H9 (cell line): ENCODE results near the gene PALS2. TPM values are rescaled to one million over a fixed set of nuclear protein-coding genes. Genes with fewer than 3 reads are reported as not detected.

Experiments
- DNase-seq: peaks from one replicate; pipeline ENCODE4 v3.0.0-alpha.2; 2017
- H2AFZ ChIP-seq: one replicate; pipeline ENCODE4 v1.6.1; 2013; ENCODE audit warnings: mild to moderate bottlenecking, low read length, control low read depth, moderate library complexity
- H2AK5ac ChIP-seq: 2 replicates; pipeline ENCODE4 v1.6.1; 2013; ENCODE audit warnings: low read length, control low read depth, mixed read lengths; ENCODE audit not compliant: insufficient read length
- H2BK120ac ChIP-seq: one replicate; pipeline ENCODE4 v1.6.1; 2013; ENCODE audit warnings: low read depth, mild to moderate bottlenecking, low read length, control low read depth, inconsistent platforms; ENCODE audit not compliant: poor library complexity, severe bottlenecking
- H2BK12ac ChIP-seq: 2 replicates; pipeline ENCODE4 v1.6.1; 2013; ENCODE audit warnings: low read length, control low read depth, mixed read lengths, low read depth; ENCODE audit not compliant: insufficient read length
- H2BK15ac ChIP-seq: 2 replicates; pipeline ENCODE4 v1.6.1; 2013; ENCODE audit warnings: low read depth, low read length, control low read depth
- H2BK20ac ChIP-seq: one replicate; pipeline ENCODE4 v1.6.1; 2013; ENCODE audit warnings: low read depth, mild to moderate bottlenecking, low read length, control low read depth, inconsistent platforms; ENCODE audit not compliant: poor library complexity, severe bottlenecking
- H2BK5ac ChIP-seq: 2 replicates; pipeline ENCODE4 v1.6.1; 2013; ENCODE audit warnings: low read length, control low read depth, mixed read lengths; ENCODE audit not compliant: insufficient read length
- H3K14ac ChIP-seq: 2 replicates; pipeline ENCODE4 v1.6.1; 2013; ENCODE audit warnings: low read length, control low read depth; ENCODE audit not compliant: insufficient read depth
- H3K18ac ChIP-seq: 2 replicates; pipeline ENCODE4 v1.6.1; 2013; ENCODE audit warnings: low read depth, mild to moderate bottlenecking, mixed read lengths, low read length, control low read depth; ENCODE audit not compliant: insufficient read length
- H3K23ac ChIP-seq: 2 replicates; pipeline ENCODE4 v1.6.1; 2013; ENCODE audit warnings: low read length, control low read depth, mixed read lengths, low read depth; ENCODE audit not compliant: insufficient read length
- H3K23me2 ChIP-seq: 2 replicates; pipeline ENCODE4 v1.6.1; 2013; ENCODE audit warnings: low read depth, mild to moderate bottlenecking, mixed read lengths, low read length, control low read depth; ENCODE audit not compliant: insufficient read length, poor library complexity, severe bottlenecking
- H3K27ac ChIP-seq: 2 replicates; pipeline ENCODE4 v1.5.1; 2013; ENCODE audit warnings: low read length, control low read depth, mixed read lengths, low read depth; ENCODE audit not compliant: insufficient read length
- H3K27me3 ChIP-seq: 2 replicates; pipeline ENCODE4 v1.6.1; 2013; ENCODE audit warnings: low read length, control low read depth, inconsistent platforms; ENCODE audit not compliant: insufficient read depth
- H3K4ac ChIP-seq: 2 replicates; pipeline ENCODE4 v1.6.1; 2013; ENCODE audit warnings: low read depth, mild to moderate bottlenecking, control low read depth, inconsistent platforms, low read length, moderate library complexity
- H3K4me1 ChIP-seq: 2 replicates; pipeline ENCODE4 v1.6.1; 2013; ENCODE audit warnings: low read length, control low read depth, inconsistent platforms; ENCODE audit not compliant: insufficient read depth
- H3K4me2 ChIP-seq: 2 replicates; pipeline ENCODE4 v1.6.1; 2013; ENCODE audit warnings: low read length, control low read depth, mixed read lengths; ENCODE audit not compliant: insufficient read length, insufficient read depth
- H3K56ac ChIP-seq: 2 replicates; pipeline ENCODE4 v1.6.1; 2013; ENCODE audit warnings: low read depth, mild to moderate bottlenecking, mixed read lengths, low read length, control low read depth; ENCODE audit not compliant: insufficient read length
- H3K79me1 ChIP-seq: 2 replicates; pipeline ENCODE4 v1.6.1; 2013; ENCODE audit warnings: low read depth, mild to moderate bottlenecking, moderate library complexity, low read length, control low read depth, inconsistent platforms; ENCODE audit not compliant: insufficient read depth, poor library complexity, severe bottlenecking
- H3K79me2 ChIP-seq: 2 replicates; pipeline ENCODE4 v1.6.1; 2013; ENCODE audit warnings: low read length, control low read depth, inconsistent platforms; ENCODE audit not compliant: insufficient read depth
- H3K9ac ChIP-seq: 2 replicates; pipeline ENCODE4 v1.6.1; 2013; ENCODE audit warnings: low read length, control low read depth, mixed read lengths; ENCODE audit not compliant: insufficient read length; ENCODE audit errors: extremely low read depth
- H3K9me3 ChIP-seq: one replicate; pipeline ENCODE4 v1.6.1; 2013; ENCODE audit warnings: low read depth, low read length, inconsistent platforms; ENCODE audit not compliant: control insufficient read depth
- H3T11ph ChIP-seq: one replicate; pipeline ENCODE4 v1.6.1; 2013; ENCODE audit warnings: mild to moderate bottlenecking, low read length, control low read depth, inconsistent platforms
- H4K20me1 ChIP-seq: one replicate; pipeline ENCODE4 v1.6.1; 2013; ENCODE audit not compliant: control insufficient read depth, insufficient read length, insufficient read depth
- H4K5ac ChIP-seq: 2 replicates; pipeline ENCODE4 v1.6.1; 2013; ENCODE audit warnings: low read depth, mild to moderate bottlenecking, mixed read lengths, low read length, control low read depth; ENCODE audit not compliant: insufficient read length
- H4K8ac ChIP-seq: replicated peaks from 2 replicates; pipeline ENCODE4 v1.6.1; 2013; ENCODE audit warnings: low read length, control low read depth, mixed read lengths, low read depth; ENCODE audit not compliant: insufficient read length
- H4K91ac ChIP-seq: 2 replicates; pipeline ENCODE4 v1.6.1; 2013; ENCODE audit warnings: low read depth, mild to moderate bottlenecking, moderate library complexity, mixed read lengths, low read length, control low read depth; ENCODE audit not compliant: insufficient read length
- H3K27ac Mint-ChIP-seq, 3 experiments: 2 replicates in 2 of 3; 3 replicates in 1 of 3; pipeline ENCODE4 v1.8.0; 2020 to 2021; ENCODE audit warnings: mixed read lengths in 3 of 3, mild to moderate bottlenecking in 1 of 3, moderate library complexity in 1 of 3
- H3K27me3 Mint-ChIP-seq: 2 replicates; pipeline ENCODE4 v1.8.0; 2021; ENCODE audit warnings: low read depth, mild to moderate bottlenecking, moderate library complexity, mixed read lengths
- H3K36me3 Mint-ChIP-seq, 3 experiments: 2 replicates in 2 of 3; 3 replicates in 1 of 3; pipeline ENCODE4 v1.8.0; 2020 to 2021; ENCODE audit warnings: low read depth in 3 of 3, mixed read lengths in 3 of 3; ENCODE audit not compliant: insufficient read depth in 1 of 3
- H3K4me1 Mint-ChIP-seq, 2 experiments: 2 replicates each; pipeline ENCODE4 v1.8.0; 2020; ENCODE audit warnings: mixed read lengths in 2 of 2
- H3K4me3 Mint-ChIP-seq, 2 experiments: 2 replicates in 1 of 2; 3 replicates in 1 of 2; pipeline ENCODE4 v1.8.0; 2020 to 2021; ENCODE audit warnings: mild to moderate bottlenecking in 2 of 2, mixed read lengths in 2 of 2, moderate library complexity in 1 of 2
- H3K9me3 Mint-ChIP-seq, 2 experiments: 2 replicates in 1 of 2; 3 replicates in 1 of 2; pipeline ENCODE4 v1.8.0; 2020; ENCODE audit warnings: mild to moderate bottlenecking in 2 of 2, mixed read lengths in 2 of 2, moderate library complexity in 1 of 2
- WGBS: extraction: QIAGEN DNeasy Blood & Tissue Kit; methylation state at CpG from one replicate; pipeline ENCODE4 v1.1.7; 2013; ENCODE audit warnings: missing lambda C conversion rate, low lambda C conversion rate, mixed read lengths; ENCODE audit not compliant: insufficient read length; ENCODE audit errors: extremely low coverage; 5-methylcytosine and 5-hydroxymethylcytosine counted together
- total RNA-seq: library from RNA; stranded (reverse); gene quantifications from 2 replicates; pipeline ENCODE4 v1.2.1, GENCODE V29; 2021
- TF ChIP-seq, protein P1 (sequence below): fragments of 200-600 bp; sonication (generic); conservative IDR thresholded peaks from 3 replicates; pipeline ENCODE4 v1.8.0; 2021; ENCODE audit warnings: antibody characterized with exemption, mild to moderate bottlenecking

The PALS2 gene
- total RNA-seq, 1 experiment from 2014 or later, result 63.1 TPM

GRCh38 chr7:24591152-24591551, 17.9 kb downstream of the PALS2 start:
- Histone ChIP-seq H3K4ac (no peak overlapping the region), H2BK15ac (no peak overlapping the region), H3T11ph (no peak overlapping the region), H3K23ac (no peak overlapping the region), H2AFZ (no peak overlapping the region), H3K4me1 (peaks cover 3% of the 10 kb centered on the region; the same call in 1 of the 2 replicates), H3K27me3 (no peaks in the 10 kb centered on the region), H4K91ac (no peak overlapping the region), H2AK5ac (no peak overlapping the region), H3K56ac (no peak overlapping the region), H3K27ac (no peak overlapping the region), H3K79me2 (peaks cover 39% of the 10 kb centered on the region), H2BK20ac (no peak overlapping the region), H4K5ac (no peak overlapping the region), H2BK5ac (no peak overlapping the region), H3K14ac (no peak overlapping the region), H3K18ac (no peak overlapping the region), H4K20me1 (no peaks in the 10 kb centered on the region), H3K4me2 (no peak overlapping the region), H3K9ac (no peak overlapping the region), H3K23me2 (no peaks in the 10 kb centered on the region), H4K8ac (no peak overlapping the region), H2BK120ac (no peak overlapping the region), H2BK12ac (no peak overlapping the region), H3K79me1 (peaks cover 8% of the 10 kb centered on the region), H3K9me3 (no peaks in the 10 kb centered on the region)
- no peak overlapping the region for H3K4me3 Mint-ChIP-seq
- H3K9me3 Mint-ChIP-seq, result no peaks in the 10 kb centered on the region
- WGBS, result no CpG with 5 or more reads among the region's 1 CpG
- no peak overlapping the region for H3K27ac Mint-ChIP-seq
- peaks cover 22 to 23% of the 10 kb centered on the region in 2 experiments for H3K4me1 Mint-ChIP-seq
- TF ChIP-seq, protein P1, sequence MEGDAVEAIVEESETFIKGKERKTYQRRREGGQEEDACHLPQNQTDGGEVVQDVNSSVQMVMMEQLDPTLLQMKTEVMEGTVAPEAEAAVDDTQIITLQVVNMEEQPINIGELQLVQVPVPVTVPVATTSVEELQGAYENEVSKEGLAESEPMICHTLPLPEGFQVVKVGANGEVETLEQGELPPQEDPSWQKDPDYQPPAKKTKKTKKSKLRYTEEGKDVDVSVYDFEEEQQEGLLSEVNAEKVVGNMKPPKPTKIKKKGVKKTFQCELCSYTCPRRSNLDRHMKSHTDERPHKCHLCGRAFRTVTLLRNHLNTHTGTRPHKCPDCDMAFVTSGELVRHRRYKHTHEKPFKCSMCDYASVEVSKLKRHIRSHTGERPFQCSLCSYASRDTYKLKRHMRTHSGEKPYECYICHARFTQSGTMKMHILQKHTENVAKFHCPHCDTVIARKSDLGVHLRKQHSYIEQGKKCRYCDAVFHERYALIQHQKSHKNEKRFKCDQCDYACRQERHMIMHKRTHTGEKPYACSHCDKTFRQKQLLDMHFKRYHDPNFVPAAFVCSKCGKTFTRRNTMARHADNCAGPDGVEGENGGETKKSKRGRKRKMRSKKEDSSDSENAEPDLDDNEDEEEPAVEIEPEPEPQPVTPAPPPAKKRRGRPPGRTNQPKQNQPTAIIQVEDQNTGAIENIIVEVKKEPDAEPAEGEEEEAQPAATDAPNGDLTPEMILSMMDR, result peak; percentile 54
- no peaks in the 10 kb centered on the region for H3K27me3 Mint-ChIP-seq
- no peak for DNase-seq
- H3K36me3 Mint-ChIP-seq, result peaks cover 0 to 2% (median 0%) of the 10 kb centered on the region in 3 experiments; a peak in 1 of 7 replicates
